H1 (cell line): ENCODE measurements around the gene KCNE5. TPM values are rescaled to one million over a fixed set of nuclear protein-coding genes. Genes with fewer than 3 reads are reported as not detected.

ENCODE experiments used
- CTCF ChIA-PET: fragments of 300-600 bp; sonication (Branson Sonifier 250); formaldehyde crosslinking; loops from one replicate; lab custom pipeline; 2021; ENCODE audit not compliant: partially characterized antibody; lab: Charles Lee
- POLR2A ChIA-PET: fragments of 300-600 bp; sonication (Branson Sonifier 250); formaldehyde crosslinking; loops from one replicate; lab custom pipeline; 2021; ENCODE audit warnings: inconsistent platforms; ENCODE audit not compliant: partially characterized antibody; lab: Charles Lee
- DNase-seq, 2 experiments: peaks; one replicate each; pipeline versions ENCODE4 v3.0.0 to v3.0.0-alpha.2; 2010 to 2022; ENCODE audit warnings: low spot score in 2 of 2, low read depth in 1 of 2, mixed read lengths in 1 of 2
- FAIRE-seq: peaks from 2 replicates; lab custom pipeline; 2011; peaks lifted over from hg19 to GRCh38; lab: Jason Lieb, UNC
- H2AFZ ChIP-seq: 2 replicates; pipeline ENCODE4 v1.8.1; 2012; ENCODE audit warnings: low read length, inconsistent platforms
- H2AK5ac ChIP-seq: 2 replicates; pipeline ENCODE4 v1.6.1; 2013; ENCODE audit warnings: low read depth, low read length
- H2BK120ac ChIP-seq: replicated peaks from 2 replicates; pipeline ENCODE3; 2013; ENCODE audit warnings: low read depth, low read length, inconsistent platforms
- H2BK12ac ChIP-seq: 2 replicates; pipeline ENCODE4 v1.6.1; 2013; ENCODE audit warnings: low read depth, low read length
- H2BK15ac ChIP-seq: 2 replicates; pipeline ENCODE4 v1.6.1; 2013; ENCODE audit warnings: low read length
- H2BK20ac ChIP-seq: 2 replicates; pipeline ENCODE4 v1.6.1; 2013; ENCODE audit warnings: low read length
- H2BK5ac ChIP-seq: 2 replicates; pipeline ENCODE4 v1.6.1; 2013; ENCODE audit warnings: low read depth, low read length
- H3K14ac ChIP-seq: 2 replicates; pipeline ENCODE4 v1.6.1; 2013; ENCODE audit warnings: inconsistent platforms; ENCODE audit not compliant: insufficient read length
- H3K18ac ChIP-seq: 2 replicates; pipeline ENCODE4 v1.6.1; 2013; ENCODE audit warnings: low read length; ENCODE audit errors: extremely low read depth
- H3K23ac ChIP-seq: 2 replicates; pipeline ENCODE4 v1.6.1; 2013; ENCODE audit warnings: inconsistent platforms; ENCODE audit not compliant: insufficient read length
- H3K23me2 ChIP-seq: 2 replicates; pipeline ENCODE4 v1.6.1; 2013; ENCODE audit warnings: low read depth, low read length
- H3K27ac ChIP-seq: 2 replicates; pipeline ENCODE4 v1.6.1; 2011; ENCODE audit warnings: low read depth, low read length, inconsistent platforms
- H3K27me3 ChIP-seq, 4 experiments: replicated peaks in 1 of 4; 1 replicate in 1 of 4; 2 replicates in 3 of 4; pipeline versions ENCODE4 v1.6.1 to v1.8.1; 2011 to 2013; ENCODE audit warnings: low read length in 3 of 4, mild to moderate bottlenecking in 3 of 4, inconsistent platforms in 2 of 4, mixed read lengths in 2 of 4, moderate library complexity in 1 of 4; ENCODE audit not compliant: control insufficient read depth in 3 of 4, insufficient read depth in 3 of 4; ENCODE audit errors: extremely low read depth in 1 of 4
- H3K36me3 ChIP-seq, 4 experiments: 2 replicates each; pipeline versions ENCODE4 v1.6.1 to v1.8.1; 2011 to 2013; ENCODE audit warnings: mild to moderate bottlenecking in 4 of 4, low read length in 3 of 4, moderate library complexity in 2 of 4, control low read depth in 1 of 4, inconsistent platforms in 1 of 4; ENCODE audit not compliant: insufficient read depth in 4 of 4, control insufficient read depth in 2 of 4
- H3K4ac ChIP-seq: replicated peaks from 2 replicates; pipeline ENCODE3; 2013; ENCODE audit warnings: low read length, low read depth, mixed read lengths, inconsistent platforms; ENCODE audit not compliant: insufficient read length
- H3K4me1 ChIP-seq, 4 experiments: replicated peaks in 1 of 4; 1 replicate in 1 of 4; 2 replicates in 3 of 4; pipeline versions ENCODE4 v1.6.1 to v1.8.1; 2011 to 2013; ENCODE audit warnings: low read length in 3 of 4, inconsistent platforms in 2 of 4, mixed read lengths in 1 of 4; ENCODE audit not compliant: insufficient read depth in 4 of 4, control insufficient read depth in 3 of 4
- H3K4me2 ChIP-seq, 2 experiments: 2 replicates each; pipeline versions ENCODE4 v1.6.1 to v1.8.1; 2011 to 2013; ENCODE audit warnings: low read depth in 2 of 2, low read length in 2 of 2, control low read depth in 1 of 2, inconsistent platforms in 1 of 2, mild to moderate bottlenecking in 1 of 2; ENCODE audit not compliant: insufficient read depth in 1 of 2
- H3K4me3 ChIP-seq, 4 experiments: fragments of 200-600, 300-600 bp in 1 of 4; sonication (generic), shearing (Covaris generic), sonication (Bioruptor Twin) in 1 of 4; 2 replicates each; pipeline versions ENCODE4 v1.5.1 to v1.8.1; 2011 to 2016; ENCODE audit warnings: low read length in 4 of 4, low read depth in 3 of 4, control low read depth in 2 of 4, inconsistent platforms in 2 of 4, mild to moderate bottlenecking in 2 of 4, mixed read lengths in 1 of 4, moderate library complexity in 1 of 4; ENCODE audit not compliant: insufficient read depth in 2 of 4; ENCODE audit errors: extremely low read depth in 1 of 4
- H3K56ac ChIP-seq: replicated peaks from 2 replicates; pipeline ENCODE3; 2013; ENCODE audit warnings: low read depth, mild to moderate bottlenecking, mixed read lengths, low read length, inconsistent platforms; ENCODE audit not compliant: insufficient read length
- H3K79me1 ChIP-seq: 2 replicates; pipeline ENCODE4 v1.6.1; 2013; ENCODE audit warnings: low read depth, low read length, control low read depth
- H3K79me2 ChIP-seq, 2 experiments: 2 replicates each; pipeline versions ENCODE4 v1.6.1 to v1.8.1; 2012 to 2013; ENCODE audit warnings: low read length in 2 of 2, mild to moderate bottlenecking in 2 of 2, inconsistent platforms in 1 of 2; ENCODE audit not compliant: insufficient read depth in 2 of 2, control insufficient read depth in 1 of 2
- H3K9ac ChIP-seq, 4 experiments: replicated peaks in 1 of 4; 1 replicate in 1 of 4; 2 replicates in 3 of 4; pipeline versions ENCODE4 v1.6.1 to v1.8.1; 2011 to 2013; ENCODE audit warnings: low read depth in 3 of 4, low read length in 3 of 4, control low read depth in 2 of 4, mild to moderate bottlenecking in 2 of 4, moderate library complexity in 2 of 4, inconsistent platforms in 1 of 4; ENCODE audit errors: extremely low read depth in 1 of 4
- H3K9me3 ChIP-seq, 2 experiments: 2 replicates each; pipeline versions ENCODE4 v1.6.1 to v1.8.1; 2012 to 2013; ENCODE audit warnings: mild to moderate bottlenecking in 2 of 2, moderate library complexity in 2 of 2, control low read depth in 1 of 2, inconsistent platforms in 1 of 2, low read depth in 1 of 2, low read length in 1 of 2, mixed read lengths in 1 of 2; ENCODE audit not compliant: insufficient read depth in 2 of 2
- H4K20me1 ChIP-seq, 2 experiments: replicated peaks in 1 of 2; 2 replicates each; pipeline versions ENCODE3 to v1.8.1; 2011 to 2013; ENCODE audit warnings: inconsistent platforms in 2 of 2, low read length in 2 of 2, mild to moderate bottlenecking in 1 of 2; ENCODE audit not compliant: insufficient read depth in 2 of 2, control insufficient read depth in 1 of 2
- H4K5ac ChIP-seq: 2 replicates; pipeline ENCODE4 v1.6.1; 2013; ENCODE audit warnings: low read length, low read depth, mixed read lengths, inconsistent platforms; ENCODE audit not compliant: insufficient read length
- H4K8ac ChIP-seq: 2 replicates; pipeline ENCODE4 v1.8.0; 2013; ENCODE audit warnings: mild to moderate bottlenecking, moderate library complexity, low read length, inconsistent platforms; ENCODE audit not compliant: insufficient read depth; ENCODE audit errors: extremely low read depth
- H4K91ac ChIP-seq: replicated peaks from 2 replicates; pipeline ENCODE3; 2013; ENCODE audit warnings: low read length, mixed read lengths, inconsistent platforms; ENCODE audit not compliant: insufficient read length
- CBX8 ChIP-seq: fragments of 300-800, 300-1000 bp; sonication (generic); IDR thresholded peaks from 2 replicates; pipeline ENCODE4 v1.7.1; 2016; ENCODE audit warnings: low read depth, low read length, borderline replicate concordance
- CREB1 ChIP-seq: IDR thresholded peaks from 2 replicates; pipeline ENCODE4 v1.6.1; 2012; ENCODE audit warnings: inconsistent platforms
- E2F6 ChIP-seq: IDR thresholded peaks from 2 replicates; pipeline ENCODE4 v1.6.1; 2012; ENCODE audit warnings: inconsistent platforms
- EP300 ChIP-seq, 2 experiments: IDR thresholded peaks; 1 replicate in 1 of 2; 2 replicates in 1 of 2; pipeline ENCODE4 v1.6.1; 2011 to 2012; ENCODE audit warnings: low read depth in 2 of 2, low read length in 2 of 2, mild to moderate bottlenecking in 2 of 2, borderline replicate concordance in 1 of 2, inconsistent platforms in 1 of 2, moderate library complexity in 1 of 2
- NRF1 ChIP-seq: IDR thresholded peaks from 2 replicates; pipeline ENCODE4 v1.6.1; 2011; ENCODE audit warnings: mild to moderate bottlenecking, low read depth, low read length, improper control_type of control experiment
- POLR2A ChIP-seq, 2 experiments: IDR thresholded peaks; 1 replicate in 1 of 2; 2 replicates in 1 of 2; pipeline ENCODE4 v1.6.1; 2011; ENCODE audit warnings: low read depth in 2 of 2, low read length in 2 of 2, mild to moderate bottlenecking in 2 of 2; ENCODE audit errors: control extremely low read depth in 1 of 2
- RBBP5 ChIP-seq: IDR thresholded peaks from 2 replicates; pipeline ENCODE4 v1.7.1; 2012; ENCODE audit warnings: low read depth, mild to moderate bottlenecking, inconsistent platforms, low read length, moderate library complexity, borderline replicate concordance
- SIX5 ChIP-seq: IDR thresholded peaks from 2 replicates; pipeline ENCODE4 v1.6.1; 2011; ENCODE audit warnings: mild to moderate bottlenecking, low read depth, low read length
- TBP ChIP-seq: IDR thresholded peaks from 2 replicates; pipeline ENCODE4 v1.6.1; 2011; ENCODE audit warnings: low read depth, low read length, improper control_type of control experiment
- whole genome bisulfite sequencing, 2 experiments: shearing (Covaris generic) in 1 of 2; methylation state at CpG; one replicate each; pipeline versions ENCODE4 v1.1.6 to v1.1.7; 2013 to 2015; ENCODE audit warnings: low lambda C conversion rate in 2 of 2, mixed read lengths in 2 of 2, inconsistent platforms in 1 of 2, low coverage in 1 of 2, missing lambda C conversion rate in 1 of 2; ENCODE audit not compliant: insufficient replicate concordance in 2 of 2, insufficient coverage in 1 of 2, insufficient read length in 1 of 2; ENCODE audit errors: extremely low coverage in 1 of 2, missing lambda C conversion rate in 1 of 2; 5-methylcytosine and 5-hydroxymethylcytosine counted together
- polyA plus RNA-seq, 7 experiments: library from polyadenylated mRNA; depleted of rRNA in 3 of 7; stranded (reverse) in 5 of 7; unstranded in 2 of 7; fragments of >200 nt in 5 of 7; fragments of 200-250 nt in 2 of 7; gene quantifications; 1 replicate in 5 of 7; 2 replicates in 1 of 7; 4 replicates in 1 of 7; pipeline versions ENCODE4 v1.2.1 to v1.2.3, GENCODE V29; 2011 to 2013; ENCODE audit warnings: missing spikeins in 2 of 7, mixed read lengths in 2 of 7
- total RNA-seq: library from RNA; stranded (reverse); fragmentation: NEBNext Ultra II Directional; extraction: Animal tissue kit (Norgen Biotek cat#: 25700); gene quantifications from 2 replicates; pipeline ENCODE4 v1.2.1, GENCODE V29; 2021

KCNE5 gene
- total and polyA plus RNA-seq, 2 of the 8 experiments (the other 6 are each of a cell fraction or from before 2014, with no cell fraction given): 3.6 to 5.9 TPM

GRCh38 chrX:109600237-109600651, 24.7 kb downstream of the KCNE5 start:
- DNase-seq: peak in 1 of 2 experiments; percentile 45
- H3K9me3 ChIP-seq: no peaks in the 10 kb centered on the region
- no peak overlapping the region for H4K8ac ChIP-seq
- H3K4ac ChIP-seq: no peak overlapping the region
- WGBS, 2 experiments: 18% methylated on average over 14 of the region's 16 CpGs; no CpG with 5 or more reads in 1 of the 2 experiments
- TF ChIP-seq RBBP5 (no peak), SIX5 (no peak), NRF1 (no peak), CREB1 (no peak), TBP (no peak), E2F6 (no peak), EP300 (IDR thresholded peaks at IDR 0.05; ENCODE audit: borderline replicate concordance in 1 of 2, low read depth in 2 of 2, low read length in 2 of 2) (no peak), POLR2A (IDR thresholded peaks at IDR 0.05; ENCODE audit: control extremely low read depth in 1 of 2, low read depth in 2 of 2, low read length in 2 of 2) (no peak), CBX8 (no peak)
- TF ChIP-seq, all 59 proteins: peak for 0
- no peak overlapping the region for H2BK20ac ChIP-seq
- H2BK5ac ChIP-seq: no peak overlapping the region
- H3K9ac ChIP-seq: no peak overlapping the region
- no peak for FAIRE-seq
- no peak overlapping the region for H2BK12ac ChIP-seq
- H2AFZ ChIP-seq: peak overlapping the region; percentile 85
- H3K23me2 ChIP-seq: no peaks in the 10 kb centered on the region
- no peak overlapping the region for H3K27ac ChIP-seq
- no peak overlapping the region for H3K23ac ChIP-seq
- H3K4me2 ChIP-seq: peak overlapping the region; percentile 43 to 49; a peak in 3 of 4 replicates
- H2AK5ac ChIP-seq: no peak overlapping the region
- ChIA-PET POLR2A (no interaction called here), CTCF (interaction anchor here (1.1 to 1.9 kb wide), 3 partner anchors 35 to 116 kb away, joined by 4 to 7 read pairs (median 5); no protein-coding TSS in a partner anchor)
- H3K14ac ChIP-seq: no peak overlapping the region
- no peak overlapping the region for H3K56ac ChIP-seq
- no peaks in the 10 kb centered on the region for H4K20me1 ChIP-seq
- H4K91ac ChIP-seq: no peak overlapping the region
- no peaks in the 10 kb centered on the region for H3K79me1 ChIP-seq
- H3K36me3 ChIP-seq: no peaks in the 10 kb centered on the region
- H2BK15ac ChIP-seq: no peak overlapping the region
- no peaks in the 10 kb centered on the region for H3K79me2 ChIP-seq
- H3K4me1 ChIP-seq: no peaks in the 10 kb centered on the region; a peak in 1 of 7 replicates
- H3K27me3 ChIP-seq: no peaks in the 10 kb centered on the region
- no peak overlapping the region for H4K5ac ChIP-seq
- no peak overlapping the region for H2BK120ac ChIP-seq
- peak overlapping the region in 2 of 4 experiments; percentile 9 to 33; a peak in 2 of 8 replicates for H3K4me3 ChIP-seq
- H3K18ac ChIP-seq: no peak overlapping the region
